GM18517 (cell line): ENCODE measurements around the gene ETFA.

ENCODE experiments used
- ATAC-seq: cut with Tn5 transposase; IDR thresholded peaks from one replicate; pipeline ENCODE4 v1.9.1; 2021; ENCODE audit warnings: mild to moderate bottlenecking, moderate library complexity; ENCODE audit not compliant: unreplicated experiment

ETFA gene

DNA sequence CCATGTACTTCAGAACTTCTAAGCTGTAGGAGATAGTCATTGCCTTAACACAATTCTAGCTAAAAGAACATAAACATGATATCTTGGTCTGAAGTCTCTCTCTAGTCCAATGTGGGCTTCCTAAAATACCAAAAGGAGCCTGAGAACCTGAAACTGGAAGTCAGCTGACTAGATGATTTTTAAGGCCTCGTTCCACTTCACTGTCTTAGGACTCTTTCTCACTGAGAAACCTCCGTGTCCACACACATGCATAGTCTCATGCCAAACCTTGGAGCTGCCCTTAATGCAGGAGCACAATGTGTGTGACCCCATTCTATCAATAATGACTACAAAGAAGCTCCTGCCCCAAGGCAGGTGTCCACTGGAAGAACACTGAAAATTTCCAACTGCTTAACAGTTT is 87.7 kb downstream of the ETFA start:
- no peak for ATAC-seq

DNA sequence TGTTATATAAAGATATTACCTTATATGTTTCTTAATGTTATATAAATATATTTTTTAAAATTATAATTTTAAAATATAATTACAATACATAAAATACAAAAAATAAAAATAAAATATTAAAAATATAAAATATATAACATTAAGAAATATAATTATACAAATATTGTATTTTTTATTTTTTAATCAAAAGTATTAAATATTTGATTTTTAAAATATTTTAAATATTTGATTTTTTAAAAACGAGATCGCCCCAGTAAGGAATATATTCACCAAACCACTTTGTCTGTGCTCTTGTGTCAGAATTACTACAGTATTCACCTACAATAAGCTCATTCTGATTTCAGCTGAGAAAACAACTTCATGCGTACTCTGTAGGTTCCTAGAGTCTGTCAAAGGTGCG is 89.1 kb downstream of the ETFA start:
- no peak for ATAC-seq

DNA sequence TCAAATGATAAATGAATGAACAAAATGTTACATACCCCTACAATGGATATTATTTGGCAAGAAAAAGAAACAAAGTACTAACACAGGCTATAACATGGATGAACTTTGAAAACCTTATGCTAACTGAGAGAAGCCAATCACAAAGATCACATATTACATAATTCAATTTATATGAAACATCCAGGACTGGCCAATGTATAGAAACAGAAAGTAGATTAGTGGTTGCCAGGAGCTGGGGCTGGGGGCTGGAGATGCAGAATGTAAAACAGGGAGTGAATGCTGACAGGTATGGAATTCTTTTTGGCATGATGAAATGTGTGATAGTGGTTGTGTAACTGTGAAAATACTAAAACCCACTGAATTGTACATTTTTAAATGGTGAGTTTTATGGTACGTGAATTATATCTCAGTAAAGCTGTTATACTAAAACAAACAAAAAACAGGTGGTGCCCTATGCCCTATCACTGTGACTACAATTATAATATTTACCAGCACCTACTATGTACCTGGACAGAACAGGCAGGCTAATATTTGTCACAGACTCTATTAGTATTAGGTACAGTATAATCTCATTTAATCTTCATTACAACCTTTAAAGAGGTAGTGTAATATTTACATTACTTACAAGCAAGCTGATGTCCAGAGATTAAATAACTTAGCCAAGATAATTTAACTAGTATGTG is 90.0 kb downstream of the ETFA start:
- no peak for ATAC-seq

DNA sequence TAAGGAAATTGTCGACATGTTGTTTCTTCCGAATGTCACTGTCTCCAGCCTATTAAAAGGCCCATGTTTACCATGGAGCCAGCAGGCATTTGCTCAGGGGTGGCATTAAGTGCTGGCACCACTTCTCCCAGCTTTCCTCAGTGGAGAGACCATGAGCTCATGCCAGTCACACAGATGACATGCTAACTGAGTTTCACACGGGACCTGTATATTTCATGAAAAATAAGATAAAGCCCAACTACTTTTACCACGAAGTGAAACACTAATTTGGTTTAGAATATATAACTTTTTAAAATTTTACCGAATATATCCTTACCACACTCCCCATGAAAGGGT is 93.4 kb downstream of the ETFA start:
- no peak for ATAC-seq

DNA sequence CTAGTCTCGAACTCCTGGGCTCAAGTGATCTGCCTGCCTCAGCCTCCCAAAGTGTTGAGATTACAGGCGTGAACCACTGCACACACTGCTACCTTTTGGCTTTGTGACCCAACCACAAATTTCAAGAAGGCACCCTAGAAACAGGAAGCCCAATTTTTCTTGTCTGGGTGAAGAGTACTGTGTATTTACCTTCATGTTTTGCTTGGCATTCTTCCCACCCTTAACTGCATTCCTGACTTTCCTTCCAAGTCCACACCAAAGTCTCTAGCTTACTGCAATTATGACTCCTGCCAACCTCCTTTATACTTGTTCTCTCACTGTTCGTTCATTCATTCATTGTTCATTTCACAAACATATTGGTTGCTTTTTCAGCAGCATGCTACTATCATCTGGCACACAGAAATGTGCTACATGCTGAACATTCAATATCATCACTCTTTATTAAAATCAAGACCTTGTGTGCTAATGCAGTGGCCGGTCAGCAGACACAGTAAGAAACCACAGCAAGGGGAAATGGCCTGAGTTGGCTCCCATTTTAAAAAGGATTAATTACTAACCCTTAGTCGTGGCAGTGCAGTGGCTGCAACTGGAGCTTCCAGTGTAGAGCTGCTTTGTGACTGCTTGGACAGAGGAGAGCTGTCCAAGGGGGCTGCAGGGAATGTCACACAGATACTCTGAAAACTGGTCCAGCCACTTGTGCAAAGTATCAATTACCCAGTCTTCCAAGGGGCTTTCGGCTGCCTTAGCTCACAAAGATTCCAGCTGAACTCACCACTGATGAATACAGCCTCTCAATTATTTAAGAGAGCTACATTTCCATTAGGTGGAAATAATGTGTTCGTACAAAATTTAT is 94.0 kb downstream of the ETFA start:
- no peak for ATAC-seq

DNA sequence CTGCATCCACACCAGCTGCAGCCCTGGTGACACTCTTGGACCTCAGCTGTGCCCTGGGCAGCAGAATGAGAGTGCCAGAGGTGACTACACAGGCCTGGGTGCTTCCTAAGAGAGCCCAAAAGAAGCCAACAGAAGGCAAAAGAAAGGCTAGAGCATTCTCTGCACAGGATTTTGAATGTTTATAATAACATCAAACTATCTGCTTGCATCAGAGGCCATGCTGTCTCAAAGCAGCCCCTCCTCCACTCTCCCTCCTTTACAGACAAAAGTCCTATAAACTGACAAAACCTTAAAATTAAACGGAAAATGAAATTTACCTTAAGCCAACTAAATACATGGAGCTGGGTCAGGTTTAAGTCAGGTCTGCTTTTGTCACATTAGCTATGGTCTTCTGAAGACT is 95.6 kb downstream of the ETFA start:
- ATAC-seq: no peak

DNA sequence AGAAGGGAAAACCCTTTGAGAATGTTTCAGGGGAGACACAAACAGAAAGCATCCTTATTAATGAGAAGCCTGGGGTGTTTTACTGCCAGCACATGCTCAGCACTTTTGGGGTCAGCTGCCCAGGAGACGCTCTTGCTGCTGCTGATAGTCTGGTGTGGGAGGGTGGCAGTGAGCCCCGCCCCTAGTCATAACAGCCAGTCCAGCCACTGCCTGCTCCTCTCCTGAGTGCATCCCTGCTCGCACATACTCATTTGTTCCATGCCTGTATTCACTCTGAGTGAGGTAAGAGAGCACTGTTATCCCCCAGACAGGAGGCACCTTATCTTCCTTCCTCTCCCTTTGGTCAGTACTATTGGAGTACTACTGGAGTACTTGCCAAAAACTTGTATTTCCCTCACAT is 101.3 kb downstream of the ETFA start:
- ATAC-seq: no peak

DNA sequence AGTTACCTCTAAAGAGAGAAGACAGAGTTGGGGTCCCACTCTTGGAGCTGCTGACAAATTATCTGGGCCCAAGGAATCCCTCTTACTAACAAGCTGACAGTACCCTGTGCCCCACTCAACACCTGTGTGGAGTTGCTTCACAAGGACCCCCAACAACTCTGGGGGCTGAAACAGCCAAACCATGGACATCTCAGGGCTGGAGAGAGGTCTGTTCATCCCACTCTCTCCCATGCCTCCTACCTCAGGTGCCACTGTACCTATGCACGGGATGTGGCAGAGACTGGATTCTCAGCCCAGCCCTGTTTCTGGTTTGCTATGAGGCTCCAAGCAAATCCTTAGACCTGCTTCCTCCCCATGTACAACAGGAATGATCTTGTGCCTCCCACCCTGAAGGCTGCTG is 101.7 kb downstream of the ETFA start:
- ATAC-seq: no peak

DNA sequence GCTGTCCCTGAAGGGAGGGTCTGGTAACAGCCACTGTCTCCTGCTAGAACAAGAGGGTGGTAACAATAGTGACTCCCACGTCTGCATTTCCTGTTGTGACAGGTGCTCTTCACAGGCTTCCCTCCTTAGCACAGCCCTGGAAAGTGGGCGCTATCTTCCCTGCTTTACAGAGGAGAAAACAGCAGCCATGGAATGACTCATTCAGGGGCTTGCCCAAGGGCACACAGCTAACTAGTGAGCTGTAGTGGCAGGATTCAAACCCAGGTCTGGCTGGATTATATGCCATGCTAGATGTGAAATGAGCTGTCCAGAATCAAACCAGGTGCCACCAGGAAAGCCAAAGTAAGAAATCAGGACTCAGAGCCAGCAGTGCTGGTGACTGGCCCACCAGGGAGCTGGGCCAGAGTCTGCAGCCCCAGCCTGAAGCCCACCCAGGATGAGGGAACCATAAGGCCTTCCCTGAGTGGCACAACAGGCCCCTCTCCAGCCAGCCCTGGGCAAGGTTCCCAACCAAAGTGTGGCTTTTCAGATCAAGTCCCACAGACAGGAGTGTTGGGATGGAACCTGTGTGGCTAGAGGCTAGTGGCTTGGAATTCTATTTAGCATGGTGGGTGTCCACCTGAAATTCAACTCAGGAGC is 102.4 kb downstream of the ETFA start:
- no peak for ATAC-seq

DNA sequence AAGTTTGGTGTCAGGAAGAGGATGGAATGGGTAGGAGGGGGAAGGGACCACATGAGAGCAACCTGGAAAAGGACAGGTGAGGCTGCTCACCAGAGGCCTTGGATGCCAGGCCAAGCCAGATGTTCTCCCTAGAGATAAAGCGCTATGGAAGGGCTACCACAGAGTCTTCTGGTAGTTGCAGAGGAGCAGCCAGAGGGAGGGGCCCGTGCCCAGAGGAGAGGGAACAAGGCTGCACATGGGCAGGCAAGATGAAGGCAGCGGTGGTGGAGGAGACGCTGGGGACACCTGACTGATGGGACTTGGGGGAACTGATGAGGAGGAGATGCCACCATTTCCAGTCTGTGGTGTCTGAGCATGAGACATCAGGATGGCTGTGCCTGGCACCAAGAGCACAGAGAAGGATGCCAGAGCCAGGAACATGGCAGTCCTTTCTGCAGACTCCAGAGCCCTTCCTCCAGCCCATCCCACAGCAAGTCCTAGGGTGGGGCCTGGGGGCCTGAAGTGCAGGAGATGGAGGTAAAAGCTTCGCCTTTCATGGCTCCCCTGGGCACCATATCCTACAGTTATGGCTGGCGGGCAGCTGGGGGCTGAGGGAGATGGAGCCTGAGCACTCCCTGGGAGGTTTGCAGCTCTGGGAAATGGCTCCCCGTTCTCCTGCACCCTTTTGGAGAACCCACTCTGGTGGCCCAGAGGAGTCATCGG is 103.0 kb downstream of the ETFA start:
- no peak for ATAC-seq

DNA sequence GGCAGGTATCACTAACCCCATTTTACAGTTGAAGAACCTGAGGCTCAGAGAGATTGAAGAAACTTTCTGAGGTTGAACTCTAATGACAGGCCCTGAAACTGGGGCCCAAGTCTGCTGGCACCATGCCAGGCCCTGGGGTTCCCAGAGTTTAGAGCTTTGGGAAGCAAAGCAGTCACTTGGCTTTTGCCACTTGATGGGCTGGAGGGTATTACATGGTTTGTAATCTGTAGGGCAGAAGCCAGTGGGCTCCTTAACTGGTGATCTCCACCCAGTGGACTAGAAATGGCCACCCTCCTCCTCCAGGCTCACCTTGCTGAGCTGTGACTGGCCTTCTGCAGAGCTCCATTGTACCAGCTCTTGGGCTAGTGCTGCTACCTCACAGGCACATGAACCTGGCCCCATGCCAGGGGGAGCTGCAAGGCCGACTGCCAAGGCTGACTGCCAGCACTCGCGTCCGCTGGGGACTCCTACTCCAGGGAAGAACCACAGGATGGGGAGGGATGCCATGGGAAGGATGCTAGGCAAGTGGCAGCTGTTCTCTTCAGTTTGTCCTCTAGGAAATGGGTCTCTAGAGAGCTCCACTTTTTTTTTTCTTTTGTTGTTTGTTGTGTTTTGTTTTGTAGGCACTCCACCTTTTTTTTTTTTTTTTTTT is 104.8 kb downstream of the ETFA start:
- no peak for ATAC-seq

DNA sequence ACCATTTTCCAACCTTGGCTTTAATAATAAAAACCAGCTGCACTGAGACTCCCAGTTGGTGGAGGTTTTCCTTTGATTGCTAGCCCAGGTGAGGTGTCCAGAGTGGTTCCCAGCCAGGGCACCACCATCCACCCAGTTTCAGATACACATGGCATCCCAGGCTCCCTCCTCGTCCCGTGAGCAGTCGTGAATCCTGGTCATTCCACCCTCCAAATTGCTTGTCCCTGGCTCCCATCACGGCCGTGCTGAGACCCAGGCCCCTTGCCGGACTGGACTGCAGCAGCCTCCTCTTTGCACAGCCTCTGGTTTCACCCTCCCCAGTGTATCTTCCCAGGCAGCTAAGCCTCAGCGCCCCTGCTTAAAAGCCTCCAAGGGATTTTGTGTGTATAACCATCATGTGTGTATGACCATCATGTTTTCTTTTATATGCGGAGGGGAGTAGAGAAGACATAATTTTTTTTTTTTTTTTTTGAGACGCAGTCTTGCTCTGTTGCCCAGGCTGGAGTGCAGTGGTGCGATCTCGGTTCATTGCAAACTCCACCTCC is 106.3 kb downstream of the ETFA start:
- no peak for ATAC-seq

DNA sequence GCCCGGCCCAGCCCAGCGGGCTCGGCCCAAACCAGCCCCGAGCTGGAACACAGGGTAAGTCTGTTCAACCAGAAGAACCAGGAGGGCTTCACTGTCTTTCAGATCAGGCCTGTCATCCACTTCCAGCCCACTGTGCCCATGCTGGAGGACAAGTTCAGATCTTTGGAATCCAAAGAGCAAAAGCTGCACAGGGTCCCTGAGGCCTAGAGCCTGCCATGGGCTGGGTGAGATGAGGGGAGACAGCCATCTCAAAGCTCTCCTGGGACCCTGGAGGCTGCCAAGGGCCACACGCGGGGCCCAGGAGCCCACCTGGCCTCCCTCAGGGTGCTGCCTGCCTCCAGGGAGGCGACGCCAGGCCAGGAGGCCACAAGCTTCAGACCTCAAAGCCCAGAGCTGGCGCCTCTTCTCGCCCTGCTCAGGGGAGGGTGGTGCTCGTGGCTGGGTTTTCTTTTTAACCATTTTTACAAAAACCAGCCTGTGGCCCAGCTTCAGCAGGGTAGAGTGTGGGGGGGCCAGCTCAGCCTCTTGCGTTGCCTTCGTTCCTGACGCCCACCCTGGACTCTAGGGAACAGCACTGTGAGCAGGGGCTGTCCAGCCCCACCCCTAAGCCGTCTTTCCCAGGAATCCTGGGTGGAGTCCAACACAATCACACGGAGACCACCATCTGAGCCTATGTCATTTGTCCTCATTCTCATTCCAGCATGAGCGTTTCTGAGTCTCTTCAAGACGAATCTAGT is 107.0 kb downstream of the ETFA start:
- ATAC-seq: no peak

DNA sequence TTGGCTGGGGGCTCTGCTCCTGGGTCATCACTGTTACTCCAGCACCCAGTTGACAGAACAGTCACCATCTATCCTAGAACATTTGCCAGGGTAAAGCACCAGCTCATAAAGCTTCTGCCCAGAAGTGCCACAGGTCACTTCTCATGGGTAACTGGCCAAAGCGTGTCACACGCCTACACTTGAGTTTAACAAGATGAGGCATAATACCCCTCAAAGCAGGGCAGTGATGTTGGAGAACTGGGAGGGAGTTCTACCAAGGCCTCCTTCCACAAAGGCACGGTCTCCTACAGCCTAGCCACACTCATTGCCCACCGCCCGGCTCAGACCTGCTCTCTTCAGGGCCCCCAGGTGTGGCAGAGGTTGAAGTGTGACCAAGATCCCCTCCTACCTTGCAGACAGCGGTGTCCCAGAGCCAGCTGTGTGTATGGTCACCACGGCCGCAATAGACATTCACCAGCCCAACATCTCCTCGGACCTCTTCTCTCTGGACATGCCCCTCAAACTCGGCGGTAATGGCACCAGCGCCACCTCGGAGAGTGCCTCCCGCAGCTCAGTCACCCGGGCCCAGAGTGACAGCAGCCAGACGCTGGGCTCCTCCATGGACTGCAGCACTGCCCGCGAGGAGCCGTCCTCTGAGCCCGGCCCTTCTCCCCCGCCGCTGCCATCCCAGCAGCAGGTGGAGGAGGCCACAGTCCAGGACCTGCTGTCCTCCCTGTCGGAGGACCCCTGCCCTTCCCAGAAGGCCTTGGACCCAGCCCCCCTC is 107.7 kb downstream of the ETFA start:
- no peak for ATAC-seq

DNA sequence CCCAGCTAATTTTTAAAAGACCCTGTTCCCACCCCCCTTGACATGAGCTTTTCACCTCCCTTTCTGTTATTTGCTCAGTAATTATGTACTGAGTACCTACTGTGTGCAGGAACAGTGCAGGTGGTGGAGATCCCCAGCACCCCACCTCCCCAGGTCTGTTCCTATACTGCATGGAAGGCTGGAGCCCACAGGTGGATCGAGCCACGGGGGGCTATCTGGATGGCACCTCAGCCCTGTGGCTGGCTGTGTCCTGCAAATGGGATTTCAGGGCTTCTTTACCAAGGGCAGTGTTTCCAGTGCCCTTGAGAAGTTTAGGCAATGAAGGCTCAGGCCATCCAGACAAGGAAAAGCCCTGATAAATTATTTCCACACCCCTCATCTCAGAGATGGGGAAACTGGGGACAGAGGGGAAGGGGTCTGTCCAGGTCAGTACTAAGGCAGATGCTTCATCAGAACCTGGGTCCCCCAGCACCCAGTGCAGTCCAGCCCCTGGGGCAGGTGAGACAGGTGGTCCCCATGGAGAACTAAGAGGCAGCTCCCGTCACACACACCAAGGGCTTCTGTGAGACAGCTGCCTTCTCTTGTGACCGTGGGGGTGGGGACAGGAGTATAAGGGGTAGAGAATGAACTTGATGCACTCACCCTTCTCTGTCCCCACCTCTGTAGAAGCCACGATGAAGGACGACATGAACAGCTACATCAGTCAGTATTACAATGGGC is 109.6 kb downstream of the ETFA start:
- ATAC-seq: no peak

DNA sequence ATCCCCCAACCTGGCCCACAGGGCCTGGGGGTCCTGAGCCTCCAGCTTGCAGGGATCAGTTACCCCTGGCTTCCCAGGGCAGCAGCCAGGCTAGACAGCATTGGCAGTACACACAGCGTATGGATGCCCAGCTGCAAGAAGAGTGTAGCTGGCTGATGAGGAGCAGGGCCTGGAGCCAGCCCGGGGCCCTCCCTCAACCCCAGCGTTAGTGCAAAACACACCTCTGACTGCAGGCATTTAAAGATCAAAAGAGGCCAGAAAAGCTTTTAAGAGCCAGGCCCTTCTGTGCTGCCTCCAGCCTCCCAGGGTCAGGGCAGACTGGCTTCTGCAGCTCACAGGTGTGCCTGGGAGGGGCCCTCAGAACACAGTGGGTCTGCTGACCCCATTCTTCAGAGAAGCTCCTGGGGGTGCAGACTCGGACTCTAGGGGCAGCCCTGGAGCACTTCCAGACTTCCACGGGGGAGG is 110.6 kb downstream of the ETFA start:
- ATAC-seq: no peak

DNA sequence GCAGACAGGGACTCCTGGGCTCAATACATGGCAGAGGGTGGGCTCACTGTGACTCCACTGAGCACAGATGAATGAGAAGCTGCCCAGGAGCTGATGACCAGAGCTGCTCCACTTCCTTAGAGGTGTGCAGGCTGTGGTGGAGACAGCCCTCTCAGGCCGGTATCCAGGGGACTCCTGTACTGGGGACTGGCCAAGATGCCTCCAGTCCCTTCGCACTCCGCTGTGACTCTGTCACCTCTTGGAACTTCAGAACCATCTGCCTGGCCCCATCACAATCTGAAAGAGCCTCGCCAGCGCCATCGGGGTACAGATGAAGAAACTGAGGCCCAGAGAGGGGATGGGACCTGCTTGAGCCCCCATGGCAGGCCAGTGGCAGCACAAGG is 111.2 kb downstream of the ETFA start:
- no peak for ATAC-seq
